Panc1 (cell line): ENCODE results near the gene ZNF844.

ENCODE experiments used
- CTCF ChIP-seq: fragments of 450-650 bp; IDR thresholded peaks from 2 replicates; pipeline ENCODE4 v1.5.1; 2017; ENCODE audit warnings: mild to moderate bottlenecking
- POLR2AphosphoS5 ChIP-seq: IDR thresholded peaks from 2 replicates; pipeline ENCODE4 v1.6.1; 2012; ENCODE audit warnings: mild to moderate bottlenecking, low read depth, low read length, moderate library complexity
- REST ChIP-seq, 2 experiments: IDR thresholded peaks; 2 replicates each; pipeline ENCODE4 v1.6.1; 2011 to 2012; ENCODE audit warnings: low read depth in 2 of 2, control low read depth in 1 of 2, low read length in 1 of 2, mild to moderate bottlenecking in 1 of 2, moderate library complexity in 1 of 2; ENCODE audit not compliant: insufficient read depth in 1 of 2
- SIN3A ChIP-seq: IDR thresholded peaks from 2 replicates; pipeline ENCODE4 v1.6.1; 2012; ENCODE audit warnings: low read depth, mild to moderate bottlenecking, low read length, moderate library complexity, borderline replicate concordance; ENCODE audit not compliant: insufficient read depth
- TCF7L2 ChIP-seq: IDR thresholded peaks from 2 replicates; pipeline ENCODE4 v1.6.1; 2011; ENCODE audit warnings: mild to moderate bottlenecking, low read depth, low read length, inconsistent platforms

- TF ChIP-seq REST (IDR thresholded peaks at IDR 0.05; ENCODE audit: insufficient read depth in 1 of 2, low read depth in 2 of 2, low read length in 1 of 2) (no peak), CTCF (no peak), POLR2AphosphoS5 (no peak), SIN3A (no peak), TCF7L2 (no peak)
Observed at GRCh38 chr19:12092956-12093355, 28.4 kb downstream of the ZNF844 start.
